DOHH2 (cell line): ENCODE measurements around the gene LTA.

Experiments
- H3F3A ChIP-seq: fragments of 200-600 bp; sonication (generic), shearing (Covaris generic); 2 replicates; pipeline ENCODE4 v1.6.0; 2016; ENCODE audit warnings: antibody characterized with exemption, mild to moderate bottlenecking; ENCODE audit not compliant: control insufficient read depth, insufficient read depth
- H3K27ac ChIP-seq: fragments of 200-600 bp; sonication (generic); 2 replicates; pipeline ENCODE4 v1.5.1; 2014; ENCODE audit warnings: low read depth, mild to moderate bottlenecking, low read length, moderate library complexity
- H3K27me3 ChIP-seq: fragments of 200-600 bp; sonication (generic); 2 replicates; pipeline ENCODE4 v1.6.1; 2014; ENCODE audit warnings: mild to moderate bottlenecking, low read length, mixed read lengths; ENCODE audit not compliant: control insufficient read depth
- H3K36me3 ChIP-seq: fragments of 200-600 bp; sonication (generic); 2 replicates; pipeline ENCODE4 v1.6.1; 2014; ENCODE audit warnings: mild to moderate bottlenecking, low read length, moderate library complexity, mixed read lengths; ENCODE audit not compliant: control insufficient read depth
- H3K4me1 ChIP-seq: fragments of 200-600 bp; sonication (generic); 2 replicates; pipeline ENCODE4 v1.6.1; 2014; ENCODE audit warnings: mild to moderate bottlenecking, low read length, mixed read lengths; ENCODE audit not compliant: control insufficient read depth
- H3K4me2 ChIP-seq: fragments of 200-600 bp; sonication (generic); 2 replicates; pipeline ENCODE4 v1.6.0; 2014; ENCODE audit warnings: mild to moderate bottlenecking, low read length, moderate library complexity
- H3K4me3 ChIP-seq: fragments of 200-600 bp; sonication (generic); 2 replicates; pipeline ENCODE4 v1.5.1; 2014; ENCODE audit warnings: mild to moderate bottlenecking, low read length, mixed read lengths
- H3K79me2 ChIP-seq: fragments of 200-600 bp; sonication (generic); 2 replicates; pipeline ENCODE4 v1.6.1; 2014; ENCODE audit warnings: mild to moderate bottlenecking, low read length, mixed read lengths; ENCODE audit not compliant: control insufficient read depth
- H3K9me2 ChIP-seq: fragments of 200-600 bp; sonication (generic); replicated peaks from 2 replicates; pipeline ENCODE4 v1.6.1; 2014; ENCODE audit warnings: mild to moderate bottlenecking, low read length, mixed read lengths; ENCODE audit not compliant: control insufficient read depth
- H3K9me3 ChIP-seq: fragments of 200-600 bp; sonication (generic); 2 replicates; pipeline ENCODE4 v1.6.1; 2014; ENCODE audit warnings: antibody characterized with exemption, low read length, mixed read lengths; ENCODE audit not compliant: control insufficient read depth, insufficient read depth
- H4K20me1 ChIP-seq: fragments of 200-600 bp; sonication (generic); 2 replicates; pipeline ENCODE4 v1.6.0; 2014; ENCODE audit warnings: low read depth, mild to moderate bottlenecking, antibody characterized with exemption, low read length, moderate library complexity; ENCODE audit not compliant: control insufficient read depth, insufficient read depth
- CTCF ChIP-seq: fragments of 200-600 bp; sonication (generic); IDR thresholded peaks from one replicate; pipeline ENCODE4 v1.5.1; 2014; ENCODE audit warnings: antibody characterized with exemption, mild to moderate bottlenecking, low read depth, low read length; ENCODE audit not compliant: poor library complexity, severe bottlenecking
- EZH2phosphoT487 ChIP-seq: fragments of 200-600 bp; sonication (generic); IDR thresholded peaks from 2 replicates; pipeline ENCODE4 v1.6.1; 2017; ENCODE audit warnings: borderline replicate concordance, mild to moderate bottlenecking, antibody characterized with exemption, low read length, moderate library complexity, mixed read lengths

The LTA gene

GRCh38 chr6:31532644-31533454 lies 39.2 kb upstream of the LTA start:
- H4K20me1 ChIP-seq, result peaks cover 33% of the 10 kb centered on the region
- H3K4me2 ChIP-seq, result no peak overlapping the region
- H3K27ac ChIP-seq, result no peak overlapping the region

GRCh38 chr6:31533455-31533841 lies 38.6 kb upstream of the LTA start:
- H3K79me2 ChIP-seq, result peaks cover 51% of the 10 kb centered on the region
- H3K9me3 ChIP-seq, result no peaks in the 10 kb centered on the region
- peaks cover 6% of the 10 kb centered on the region for H3K4me1 ChIP-seq
- no peaks in the 10 kb centered on the region for H3K27me3 ChIP-seq
- no peaks in the 10 kb centered on the region for H3K9me2 ChIP-seq
- H3F3A ChIP-seq, result peaks cover 51% of the 10 kb centered on the region
- H3K36me3 ChIP-seq, result peaks cover 91% of the 10 kb centered on the region
- H3K4me2 ChIP-seq, result no peak overlapping the region
- no peak overlapping the region for H3K27ac ChIP-seq
- no peak overlapping the region for H3K4me3 ChIP-seq
- H4K20me1 ChIP-seq, result peaks cover 35% of the 10 kb centered on the region
- TF ChIP-seq EZH2phosphoT487 (no peak), CTCF (no peak)

More at GRCh38 chr6:31532644-31533454, 39.2 kb upstream of the LTA start:
- H3K4me3 ChIP-seq, result no peak overlapping the region
- H3K9me2 ChIP-seq, result no peaks in the 10 kb centered on the region
- H3K27me3 ChIP-seq, result no peaks in the 10 kb centered on the region
- H3K4me1 ChIP-seq, result peaks cover 4% of the 10 kb centered on the region; the same call in 1 of the 2 replicates
- no peaks in the 10 kb centered on the region for H3K9me3 ChIP-seq
- H3K36me3 ChIP-seq, result peaks cover 88% of the 10 kb centered on the region
- TF ChIP-seq CTCF (no peak), EZH2phosphoT487 (no peak)
- peaks cover 45% of the 10 kb centered on the region for H3K79me2 ChIP-seq
- peaks cover 54% of the 10 kb centered on the region for H3F3A ChIP-seq

- Histone ChIP-seq H3F3A (peaks cover 47% of the 10 kb centered on the region), H3K4me2 (no peak overlapping the region), H3K36me3 (peaks cover 96% of the 10 kb centered on the region), H3K9me3 (no peaks in the 10 kb centered on the region), H4K20me1 (peaks cover 41% of the 10 kb centered on the region), H3K4me1 (peaks cover 12% of the 10 kb centered on the region), H3K4me3 (no peak overlapping the region), H3K27ac (no peak overlapping the region), H3K79me2 (peaks cover 56% of the 10 kb centered on the region), H3K9me2 (no peaks in the 10 kb centered on the region), H3K27me3 (no peaks in the 10 kb centered on the region)
- TF ChIP-seq CTCF (no peak), EZH2phosphoT487 (no peak)
Measured at GRCh38 chr6:31534011-31534410, 38.1 kb upstream of the LTA start.
